ENCODE data around the gene AMT. TPM values are rescaled to one million over a fixed set of nuclear protein-coding genes. Genes with fewer than 3 reads are reported as not detected.

Gene AMT, protein sequence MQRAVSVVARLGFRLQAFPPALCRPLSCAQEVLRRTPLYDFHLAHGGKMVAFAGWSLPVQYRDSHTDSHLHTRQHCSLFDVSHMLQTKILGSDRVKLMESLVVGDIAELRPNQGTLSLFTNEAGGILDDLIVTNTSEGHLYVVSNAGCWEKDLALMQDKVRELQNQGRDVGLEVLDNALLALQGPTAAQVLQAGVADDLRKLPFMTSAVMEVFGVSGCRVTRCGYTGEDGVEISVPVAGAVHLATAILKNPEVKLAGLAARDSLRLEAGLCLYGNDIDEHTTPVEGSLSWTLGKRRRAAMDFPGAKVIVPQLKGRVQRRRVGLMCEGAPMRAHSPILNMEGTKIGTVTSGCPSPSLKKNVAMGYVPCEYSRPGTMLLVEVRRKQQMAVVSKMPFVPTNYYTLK
- total RNA-seq, result 10 to 100 TPM in 2 of 4 donors, 1 to 10 TPM in 2; 7.0 to 20.8 (median 9.5) TPM

DNA sequence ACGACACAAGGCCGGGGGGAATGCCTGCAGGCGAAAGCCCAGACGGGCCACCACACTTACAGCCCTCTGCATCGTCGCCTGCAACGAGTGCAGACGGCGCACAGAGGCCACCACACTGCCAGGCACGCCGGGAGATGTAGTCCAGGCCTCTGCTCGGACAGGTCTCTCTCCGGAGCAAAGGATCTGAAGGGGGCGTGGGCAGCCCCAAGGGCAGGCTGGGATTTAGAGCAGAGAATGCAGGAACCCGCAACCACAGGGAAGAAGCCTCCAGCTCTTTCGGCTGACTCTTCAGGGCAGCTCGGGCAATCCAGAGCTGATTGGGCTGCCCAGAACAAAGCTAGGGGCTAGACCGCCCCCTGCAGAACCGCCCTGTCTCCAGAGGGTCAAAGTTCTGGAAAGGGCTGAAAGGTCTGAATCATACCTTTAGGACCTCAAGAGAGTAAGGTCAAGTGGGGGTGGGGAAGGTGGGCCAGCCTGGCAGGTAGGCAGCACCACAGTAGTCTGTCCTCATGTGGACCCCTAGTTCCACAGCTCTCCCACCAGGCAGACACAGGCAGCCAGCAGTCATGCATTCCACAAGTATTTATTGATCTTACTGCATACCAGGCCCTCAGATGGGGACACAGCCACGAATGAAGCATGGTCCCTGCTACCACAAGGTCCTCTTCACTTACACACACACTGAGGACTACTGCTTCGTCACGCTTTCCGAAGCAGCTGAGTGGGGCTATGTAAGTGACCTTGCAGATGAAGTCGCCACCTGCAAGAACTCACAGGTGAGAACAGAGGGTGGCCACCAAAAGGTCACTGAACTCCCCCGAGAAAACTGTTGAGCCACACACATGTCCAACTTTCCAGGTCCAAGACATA, at the start of gene AMT:
TSS of gene AMT (minus strand) at position 95 of the 870 bp plus-strand sequence. CDS start at position 72, 23 bp downstream.
- H3K9me3 ChIP-seq, result no peaks in the 10 kb centered on the region
- H3K4me1 ChIP-seq, result peaks cover 0 to 21% (median 2%) of the 10 kb centered on the region in 4 donors
- H3K4me3 ChIP-seq, result peak within 1 kb of the TSS; percentile 14 to 41 (median 32)
- TF ChIP-seq POLR2A (IDR thresholded peaks at IDR 0.05) (no peak), EP300 (IDR thresholded peaks at IDR 0.05) (no peak)
- TF ChIP-seq, protein P1, sequence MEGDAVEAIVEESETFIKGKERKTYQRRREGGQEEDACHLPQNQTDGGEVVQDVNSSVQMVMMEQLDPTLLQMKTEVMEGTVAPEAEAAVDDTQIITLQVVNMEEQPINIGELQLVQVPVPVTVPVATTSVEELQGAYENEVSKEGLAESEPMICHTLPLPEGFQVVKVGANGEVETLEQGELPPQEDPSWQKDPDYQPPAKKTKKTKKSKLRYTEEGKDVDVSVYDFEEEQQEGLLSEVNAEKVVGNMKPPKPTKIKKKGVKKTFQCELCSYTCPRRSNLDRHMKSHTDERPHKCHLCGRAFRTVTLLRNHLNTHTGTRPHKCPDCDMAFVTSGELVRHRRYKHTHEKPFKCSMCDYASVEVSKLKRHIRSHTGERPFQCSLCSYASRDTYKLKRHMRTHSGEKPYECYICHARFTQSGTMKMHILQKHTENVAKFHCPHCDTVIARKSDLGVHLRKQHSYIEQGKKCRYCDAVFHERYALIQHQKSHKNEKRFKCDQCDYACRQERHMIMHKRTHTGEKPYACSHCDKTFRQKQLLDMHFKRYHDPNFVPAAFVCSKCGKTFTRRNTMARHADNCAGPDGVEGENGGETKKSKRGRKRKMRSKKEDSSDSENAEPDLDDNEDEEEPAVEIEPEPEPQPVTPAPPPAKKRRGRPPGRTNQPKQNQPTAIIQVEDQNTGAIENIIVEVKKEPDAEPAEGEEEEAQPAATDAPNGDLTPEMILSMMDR (IDR thresholded peaks at IDR 0.05), result no peak
- DNase-seq (ENCODE audit: low spot score in 2 of 2), result no peak
- peaks cover 0 to 57% (median 4%) of the 10 kb centered on the region in 3 donors for H3K36me3 ChIP-seq
- H3K27ac ChIP-seq, result peak within 1 kb of the TSS in 3 of 4 donors; percentile 11 to 54 (median 32)
- WGBS, 2 donors, result 36 to 60% methylated on average over 16 to 23 of the region's 25 CpGs
- H3K27me3 ChIP-seq, result no peaks in the 10 kb centered on the region

DNA sequence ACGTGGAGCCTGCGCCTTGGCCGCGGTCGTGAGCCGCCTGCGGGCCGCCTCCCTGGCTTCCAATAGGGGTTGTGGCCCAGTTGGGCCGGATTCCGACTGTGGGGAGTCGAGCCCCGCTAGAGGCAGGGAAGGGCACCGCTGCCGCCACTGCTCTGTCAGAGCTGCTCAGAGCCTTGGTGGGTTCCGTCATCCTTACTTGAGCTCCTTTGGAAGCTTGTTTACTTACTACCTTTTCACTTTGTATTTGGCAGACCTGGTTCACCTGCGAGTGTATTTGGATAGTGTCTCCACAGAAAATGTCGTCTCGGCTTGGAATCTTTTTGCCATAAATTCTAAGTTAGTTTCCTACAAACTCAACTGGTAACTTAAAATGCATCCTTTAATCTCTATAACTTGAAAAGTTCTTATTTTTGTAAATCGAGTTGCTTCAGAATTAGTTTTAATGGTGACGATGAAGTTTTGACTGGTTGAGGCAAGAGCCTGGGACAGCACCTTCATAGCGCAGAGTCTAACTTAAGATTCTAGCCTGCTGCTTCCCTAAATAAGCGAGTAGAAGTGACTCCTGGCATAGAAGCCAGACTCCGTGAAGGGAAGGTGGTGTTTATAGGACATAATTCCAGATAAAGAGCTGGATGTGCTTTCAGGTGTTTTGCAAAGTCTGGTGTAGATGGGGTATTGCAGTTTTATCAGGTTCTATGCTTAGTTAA, 48.6 kb upstream of the AMT start:
- peak in 1 of 2 donors; percentile 8 for DNase-seq (ENCODE audit: low spot score in 2 of 2)
- peak overlapping the region; percentile 94 to 99 (median 96) for H3K27ac ChIP-seq
- H3K4me3 ChIP-seq, result peak overlapping the region; percentile 73 to 97 (median 81)
- H3K4me1 ChIP-seq, result peaks cover 0 to 65% (median 38%) of the 10 kb centered on the region in 4 donors
- WGBS, 2 donors, result 0 to 1% methylated on average over 14 to 23 of the region's 23 CpGs
- TF ChIP-seq EP300 (IDR thresholded peaks at IDR 0.05) (no peak), POLR2A (IDR thresholded peaks at IDR 0.05) (no peak)
- TF ChIP-seq, protein P1 (IDR thresholded peaks at IDR 0.05), result no peak
- H3K27me3 ChIP-seq, result no peaks in the 10 kb centered on the region
- peaks cover 0 to 10% (median 0%) of the 10 kb centered on the region in 3 donors for H3K36me3 ChIP-seq
- no peaks in the 10 kb centered on the region for H3K9me3 ChIP-seq

DNA sequence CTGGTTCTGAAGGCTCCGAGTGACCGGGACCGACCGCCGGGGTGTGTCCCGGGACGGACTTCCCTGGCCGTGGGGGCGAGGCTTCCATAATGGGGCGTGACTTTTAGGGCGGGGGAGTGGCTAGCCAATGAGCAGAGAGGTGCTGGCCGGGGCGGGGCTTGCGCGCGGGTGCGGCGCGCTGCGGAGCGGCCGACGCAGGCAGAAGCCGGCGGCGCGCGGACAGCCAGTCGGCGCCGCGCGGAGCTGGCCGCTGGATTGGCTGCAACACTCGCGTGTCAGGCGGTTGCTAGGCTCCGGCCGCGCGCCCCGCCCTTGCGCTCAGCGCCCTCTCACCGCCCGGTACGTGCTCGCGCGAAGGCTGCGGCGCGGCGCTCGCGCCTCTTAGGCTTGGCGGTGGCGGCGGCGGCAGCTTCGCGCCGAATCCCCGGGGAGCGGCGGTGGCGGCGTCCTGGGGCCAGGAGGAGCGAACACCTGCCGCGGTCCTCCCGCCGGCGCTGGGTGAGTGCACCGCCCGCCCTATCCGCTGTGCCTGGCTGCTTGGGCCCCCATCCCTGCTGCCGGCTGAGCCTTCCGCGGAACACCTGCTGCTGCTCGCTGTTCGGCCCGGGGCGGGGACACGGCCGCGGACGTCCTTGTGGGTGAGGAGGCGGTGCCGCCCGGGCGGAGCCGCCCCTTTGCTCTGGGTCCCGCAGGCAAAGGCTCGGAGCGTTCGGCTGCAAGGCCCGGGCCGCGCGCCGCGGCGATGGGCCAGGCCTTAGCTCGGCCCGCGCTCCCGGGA, 47.9 kb upstream of the AMT start, which contains the start of gene DAG1:
TSS of gene DAG1 (plus strand) at position 332 of the 778 bp plus-strand sequence. CDS start 40,268 bp downstream, outside the sequence.
- 0 to 1% methylated on average over 29 to 38 of the region's 108 CpGs for WGBS, 2 donors
- peaks cover 0 to 70% (median 41%) of the 10 kb centered on the region in 4 donors for H3K4me1 ChIP-seq
- no peaks in the 10 kb centered on the region for H3K27me3 ChIP-seq
- no peaks in the 10 kb centered on the region for H3K9me3 ChIP-seq
- peak; percentile 99 for DNase-seq (ENCODE audit: low spot score in 2 of 2)
- peak within 1 kb of the TSS; percentile 73 to 97 (median 81) for H3K4me3 ChIP-seq
- peak in 1 of 2 donors; percentile 63 for TF ChIP-seq EP300 (IDR thresholded peaks at IDR 0.05)
- peak; percentile 71 to 78 for TF ChIP-seq POLR2A (IDR thresholded peaks at IDR 0.05)
- TF ChIP-seq, protein P1 (IDR thresholded peaks at IDR 0.05), result peak in 2 of 5 experiments; percentile 32 to 46
- H3K27ac ChIP-seq, result peak within 1 kb of the TSS; percentile 95 to 99 (median 96)
- H3K36me3 ChIP-seq, result peaks cover 0 to 10% (median 0%) of the 10 kb centered on the region in 3 donors

All from tibial nerve (tissue), 4 donors.